GM19351 (cell line): ENCODE data around the gene MRPL43.
"Not testable (repeated sequence)": the region's sequence is repeated elsewhere in the genome, so short reads cannot be mapped to it uniquely, and the experiment has no call there.

Experiments used
- ATAC-seq: cut with Tn5 transposase; IDR thresholded peaks from one replicate; pipeline ENCODE4 v1.9.1; 2021; ENCODE audit warnings: mild to moderate bottlenecking, moderate library complexity; ENCODE audit not compliant: unreplicated experiment

Gene MRPL43

GRCh38 chr10:100986952-100987684 lies at the start of gene MRPL43, which contains the start of gene TWNK:
Gene MRPL43, minus strand, starts transcription at chr10:100987497. Its CDS starts 54 bp downstream, at chr10:100987443.
Gene TWNK, plus strand, starts transcription at chr10:100987543. Its CDS starts 668 bp downstream, at chr10:100988211.
- peak; percentile 78 for ATAC-seq

GRCh38 chr10:101036726-101037125 lies 49.4 kb upstream of the MRPL43 start:
- ATAC-seq, result no peak

GRCh38 chr10:101035916-101036702 lies 48.8 kb upstream of the MRPL43 start:
- no peak for ATAC-seq

GRCh38 chr10:101035314-101035713 lies 48.0 kb upstream of the MRPL43 start:
- ATAC-seq, result no peak

- ATAC-seq, result not testable (repeated sequence)
Observed at GRCh38 chr10:101034404-101034803, 47.1 kb upstream of the MRPL43 start.

GRCh38 chr10:101033276-101033675 lies 46.0 kb upstream of the MRPL43 start:
- ATAC-seq, result no peak

- ATAC-seq, result no peak
Observed at GRCh38 chr10:101032637-101033224, 45.4 kb upstream of the MRPL43 start.

- ATAC-seq, result no peak
Observed at GRCh38 chr10:101031796-101032636, 44.7 kb upstream of the MRPL43 start.

GRCh38 chr10:101031128-101031795 lies 44.0 kb upstream of the MRPL43 start, which contains the start of the genes PDZD7 and SFXN3:
Gene PDZD7, minus strand, starts transcription at chr10:101031129. Its CDS starts 910 bp downstream, at chr10:101030219.
Gene SFXN3, plus strand, starts transcription at chr10:101031234. Its CDS starts 3,461 bp downstream, at chr10:101034695.
- ATAC-seq, result peak; percentile 94

GRCh38 chr10:101030496-101031127 lies 43.3 kb upstream of the MRPL43 start:
- ATAC-seq, result no peak

GRCh38 chr10:101029520-101030295 lies 42.4 kb upstream of the MRPL43 start:
- ATAC-seq, result no peak

GRCh38 chr10:101028446-101029337 lies 41.4 kb upstream of the MRPL43 start:
- no peak for ATAC-seq

GRCh38 chr10:101027106-101027720 lies 39.9 kb upstream of the MRPL43 start:
- ATAC-seq, result no peak

- no peak for ATAC-seq
Observed at GRCh38 chr10:101022967-101023705, 35.8 kb upstream of the MRPL43 start.

GRCh38 chr10:101021692-101022251 lies 34.5 kb upstream of the MRPL43 start:
- ATAC-seq, result no peak

- ATAC-seq, result no peak
Observed at GRCh38 chr10:101021239-101021638, 33.9 kb upstream of the MRPL43 start.
